HG03103 (cell line): ENCODE measurements around the gene GATA5.

Source experiments
- ATAC-seq: cut with Tn5 transposase; IDR thresholded peaks from one replicate; pipeline ENCODE4 v1.9.1; 2021; ENCODE audit warnings: low read depth; ENCODE audit not compliant: unreplicated experiment

Gene GATA5

GRCh38 chr20:62488470-62488869 lies 12.7 kb upstream of the GATA5 start:
- ATAC-seq = no peak

DNA sequence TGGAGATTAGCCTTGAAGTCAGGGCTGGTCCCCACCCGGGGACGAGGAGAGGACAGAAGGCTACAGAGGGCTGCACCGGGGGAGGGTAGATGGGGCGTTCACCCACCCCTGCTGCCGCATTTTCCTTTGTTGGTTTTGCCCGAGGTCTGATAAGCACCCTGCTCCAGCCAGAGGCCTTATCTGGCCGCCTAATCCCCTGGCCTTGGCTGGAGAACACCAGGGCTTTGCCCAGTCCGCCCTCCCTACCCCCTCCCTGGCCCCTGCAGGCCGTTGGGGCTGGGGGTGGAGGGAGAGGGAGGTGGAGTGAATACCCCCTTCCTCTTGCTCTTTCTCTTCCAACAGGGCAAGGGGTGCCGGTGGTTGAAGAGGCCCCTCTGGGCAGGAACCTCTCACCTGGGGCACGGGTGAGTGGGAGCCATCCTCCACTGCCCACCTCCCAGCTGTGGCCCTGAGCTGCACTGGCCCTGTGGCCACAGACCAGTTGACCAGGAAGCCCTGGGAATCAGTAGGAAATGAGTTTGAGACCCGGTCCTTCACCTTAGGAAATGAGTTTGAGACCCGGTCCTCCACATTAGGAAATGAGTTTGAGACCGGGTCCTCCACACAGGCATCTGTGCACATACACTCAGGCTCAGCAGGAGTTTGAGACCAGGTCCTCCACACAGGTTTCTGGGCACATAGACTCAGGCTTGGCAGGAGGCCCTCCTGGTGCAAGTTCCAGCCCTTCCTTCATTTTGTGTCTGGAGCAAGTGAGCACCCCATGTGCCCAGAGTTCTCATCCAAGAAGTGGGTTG lies 12.0 kb upstream of the GATA5 start:
- ATAC-seq = no peak

DNA sequence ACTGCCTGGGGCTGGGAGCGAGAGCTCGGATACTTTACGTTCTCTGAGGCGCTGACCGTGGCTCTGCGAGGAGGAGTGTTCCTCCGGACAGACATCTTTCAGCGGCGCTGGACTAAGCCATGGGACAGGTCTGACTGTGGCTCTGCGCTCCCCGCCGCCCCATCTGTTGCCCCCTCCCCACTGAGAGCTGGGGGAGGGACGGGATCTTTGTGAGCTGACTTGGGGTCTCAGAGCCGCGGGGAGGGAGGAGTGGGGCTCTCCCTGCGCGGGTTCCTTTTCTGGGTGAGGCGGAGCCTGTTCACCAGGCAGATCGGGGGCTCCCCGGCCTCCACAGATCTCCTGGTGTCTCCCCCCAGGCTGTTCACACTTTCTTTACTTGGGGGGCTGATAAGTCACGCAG lies 11.3 kb upstream of the GATA5 start:
- ATAC-seq = no peak

DNA sequence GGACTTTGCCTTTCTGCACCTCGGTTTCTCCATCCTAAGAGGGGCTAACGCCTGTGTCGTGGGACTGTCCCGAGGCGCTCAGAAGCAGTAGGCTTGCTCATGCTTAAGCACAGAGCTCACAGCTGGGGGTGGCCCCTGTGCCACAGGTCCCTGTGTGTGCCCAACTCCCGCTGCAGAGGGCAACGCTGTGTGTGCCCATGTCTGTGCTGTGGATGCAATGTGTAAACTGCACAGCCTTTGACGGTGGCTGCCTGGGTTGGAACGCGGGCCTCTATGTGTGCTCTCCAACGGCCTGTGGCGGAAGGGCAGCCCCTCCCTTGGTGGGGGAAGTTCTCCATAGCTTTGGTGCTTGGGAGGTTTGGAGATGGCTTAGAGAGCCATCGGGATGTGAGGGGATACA lies 10.7 kb upstream of the GATA5 start:
- no peak for ATAC-seq

- no peak for ATAC-seq
Measured at GRCh38 chr20:62485701-62486089, 9.9 kb upstream of the GATA5 start.

DNA sequence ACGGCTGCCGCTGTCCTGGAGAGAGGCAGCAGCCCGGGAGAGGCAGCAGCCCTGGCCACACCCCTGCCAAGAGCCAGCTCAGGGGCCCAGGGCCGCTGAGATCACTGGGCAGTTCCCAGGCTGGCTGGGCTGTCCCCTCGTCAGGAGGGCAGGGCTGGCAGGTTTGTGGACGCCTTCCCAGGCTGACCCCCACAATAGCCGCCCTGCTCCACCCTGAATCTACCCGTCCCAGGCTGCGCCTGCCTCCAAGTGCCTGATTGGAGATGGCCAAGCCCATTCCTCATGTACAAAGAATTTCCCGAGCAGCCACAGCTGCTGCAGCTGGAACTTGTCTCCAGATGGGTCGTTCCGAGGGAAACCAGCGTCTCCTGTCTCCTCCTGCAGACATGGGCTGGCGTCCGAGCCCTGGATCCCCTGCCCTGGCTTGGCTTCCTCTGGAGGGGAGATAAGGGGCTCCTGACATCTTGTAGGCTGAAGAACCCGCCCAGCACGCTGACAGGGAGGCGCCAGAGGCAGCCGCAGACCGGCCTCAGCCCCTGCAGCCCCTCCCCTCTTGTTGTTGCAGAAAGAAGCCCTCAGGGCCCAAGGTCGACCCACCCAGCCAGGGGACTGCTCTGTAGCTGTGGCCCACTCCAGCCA lies 9.4 kb upstream of the GATA5 start:
- ATAC-seq = no peak

- ATAC-seq = no peak
Measured at GRCh38 chr20:62484478-62484877, 8.7 kb upstream of the GATA5 start.

- ATAC-seq = no peak
Measured at GRCh38 chr20:62483613-62484458, 8.0 kb upstream of the GATA5 start.

DNA sequence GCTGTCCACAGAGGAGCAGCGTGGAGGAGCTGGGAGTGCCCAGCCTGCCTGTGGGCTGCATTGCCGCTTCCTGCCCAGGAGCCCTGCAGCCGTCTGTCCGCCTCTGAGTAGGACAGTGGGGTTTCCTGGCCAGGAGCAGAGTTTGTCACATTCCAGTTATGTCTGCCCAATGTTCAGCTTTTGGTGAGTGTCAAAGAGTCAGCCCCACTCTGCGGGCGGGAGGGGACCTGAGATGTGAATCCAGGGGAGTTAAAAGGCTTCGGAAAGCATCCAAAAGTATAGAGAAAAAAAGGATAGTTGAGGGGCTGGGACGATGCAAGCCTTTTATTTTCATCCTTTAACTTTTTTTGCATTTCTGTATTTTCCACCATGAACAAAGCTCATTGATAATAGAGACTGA lies 7.2 kb upstream of the GATA5 start:
- no peak for ATAC-seq

DNA sequence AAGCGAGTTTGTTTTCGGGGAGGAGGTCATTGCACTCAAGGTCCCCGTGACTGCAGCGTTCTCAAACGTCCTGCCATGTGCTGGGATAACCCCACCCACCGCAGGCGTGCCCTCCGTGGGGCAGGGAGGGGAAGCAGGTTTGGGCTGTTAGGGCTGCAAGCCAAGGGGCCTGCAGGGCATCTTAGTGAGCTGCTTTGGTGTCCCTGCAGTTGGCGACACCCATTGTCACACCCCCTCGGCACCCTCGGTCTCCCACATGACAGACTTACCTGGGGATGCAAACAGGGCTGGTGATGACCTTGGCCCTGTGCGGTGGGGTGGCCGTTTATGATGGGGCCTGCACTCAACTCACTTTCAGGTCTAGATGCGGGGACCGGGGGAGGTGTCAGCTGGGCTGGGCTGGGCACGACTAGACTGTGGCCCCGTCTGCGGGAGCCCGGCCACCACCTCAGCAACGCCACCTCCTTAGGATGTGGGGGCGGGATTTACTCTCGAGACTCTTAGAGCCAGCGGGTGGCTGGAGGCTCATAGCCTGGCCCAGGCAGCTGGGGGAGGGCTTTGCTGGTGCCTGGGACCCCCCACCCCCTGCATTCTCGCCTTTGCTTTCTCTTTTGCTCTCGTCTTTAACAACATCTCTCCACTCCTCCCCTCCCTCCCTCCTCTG lies 6.5 kb upstream of the GATA5 start:
- ATAC-seq = no peak

DNA sequence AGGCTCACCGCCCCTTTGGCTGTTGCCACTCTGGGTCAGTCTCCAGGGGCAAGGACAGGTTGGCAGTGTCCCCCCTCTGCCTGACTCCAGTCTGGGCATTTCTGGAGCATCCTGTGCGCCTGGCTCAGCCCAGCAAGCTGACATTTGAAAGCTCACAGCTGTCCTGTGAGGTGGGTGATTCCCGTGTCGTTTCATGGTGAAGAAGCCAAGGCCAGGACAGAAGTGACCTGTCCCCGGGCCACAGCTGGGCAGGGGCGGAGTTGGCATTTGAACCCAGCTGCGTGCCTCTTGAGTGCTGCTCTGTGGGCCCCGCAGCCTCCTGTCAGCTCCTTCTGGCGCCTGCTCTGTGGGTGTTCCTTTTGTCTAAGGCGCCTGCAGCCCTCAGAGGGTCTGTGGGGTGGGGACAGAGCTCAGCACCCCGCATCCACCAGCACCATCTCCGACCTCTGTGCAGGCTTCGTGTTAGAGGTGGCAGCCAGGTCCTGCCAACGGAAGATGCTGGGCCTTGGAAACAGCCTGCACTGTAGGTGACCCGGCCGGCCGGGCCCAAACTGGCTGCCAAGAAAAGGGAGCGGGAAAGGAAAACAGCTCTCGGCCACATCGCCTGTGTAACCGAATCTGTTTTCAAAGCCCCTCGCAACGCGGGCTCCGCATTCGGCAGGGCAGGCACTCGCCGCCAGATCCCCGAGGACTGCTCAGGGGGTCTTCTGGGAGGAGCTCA lies 5.8 kb upstream of the GATA5 start:
- ATAC-seq = no peak

GRCh38 chr20:62480318-62480717 lies 4.5 kb upstream of the GATA5 start:
- ATAC-seq = no peak

DNA sequence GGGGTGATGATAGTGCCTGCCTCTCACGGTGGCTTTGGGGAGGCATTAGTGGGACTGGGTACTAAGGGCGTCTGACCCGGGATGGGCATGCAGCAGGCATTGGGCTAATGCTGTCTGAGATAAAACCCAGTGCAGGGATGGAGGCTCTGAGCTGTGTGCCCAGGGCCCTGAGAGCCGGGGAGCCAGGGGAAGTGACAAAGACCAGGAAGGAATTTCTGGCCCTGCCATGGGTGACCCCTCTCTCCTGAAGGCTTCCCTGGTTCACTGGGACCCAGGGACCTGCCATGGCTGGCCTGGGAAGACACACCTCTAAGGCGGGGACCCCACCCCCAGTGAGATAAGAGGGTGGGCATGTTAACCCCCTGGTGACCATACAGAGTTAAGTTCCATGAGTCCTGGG lies 3.9 kb upstream of the GATA5 start:
- no peak for ATAC-seq

GRCh38 chr20:62479156-62479555 lies 3.4 kb upstream of the GATA5 start:
- no peak for ATAC-seq

DNA sequence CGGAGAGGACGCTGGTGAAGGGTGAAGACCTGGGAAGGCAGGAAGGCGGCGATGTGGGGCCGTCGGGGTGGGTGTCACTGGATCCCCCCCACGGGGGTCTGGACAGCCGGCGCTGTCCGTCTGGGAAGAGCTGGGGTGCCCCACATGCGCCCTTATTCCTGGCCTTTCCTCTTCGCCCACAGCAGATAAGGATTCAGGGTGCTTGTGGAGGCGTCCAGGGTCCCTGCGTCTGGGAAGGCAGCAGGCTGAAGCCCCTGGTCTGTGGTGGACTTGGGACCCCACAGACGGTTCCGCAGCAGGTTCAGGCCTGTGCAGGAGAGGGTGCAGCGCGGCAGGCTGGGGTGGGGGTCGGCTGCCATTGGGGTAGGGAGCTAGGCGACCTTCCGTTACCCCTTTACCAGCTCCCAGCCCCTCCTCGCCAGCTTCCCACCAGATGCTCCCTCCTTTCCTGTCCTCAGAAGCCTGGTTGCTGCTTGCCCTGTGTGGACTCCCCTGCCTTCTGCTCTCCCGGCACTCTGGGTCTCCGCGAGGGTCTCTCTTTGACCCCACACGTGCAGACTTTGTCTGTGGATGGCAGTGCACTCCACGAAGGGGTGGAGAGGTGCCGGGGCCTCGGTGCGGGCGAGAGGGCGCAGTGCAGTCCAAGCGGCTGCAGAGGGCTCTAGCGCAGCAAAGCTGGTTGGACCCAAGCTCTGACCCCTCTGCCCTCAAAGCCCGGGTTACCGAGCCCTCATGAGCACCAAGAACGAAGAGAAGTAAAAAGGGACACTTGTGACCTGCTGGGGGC lies 2.1 kb upstream of the GATA5 start:
- no peak for ATAC-seq

DNA sequence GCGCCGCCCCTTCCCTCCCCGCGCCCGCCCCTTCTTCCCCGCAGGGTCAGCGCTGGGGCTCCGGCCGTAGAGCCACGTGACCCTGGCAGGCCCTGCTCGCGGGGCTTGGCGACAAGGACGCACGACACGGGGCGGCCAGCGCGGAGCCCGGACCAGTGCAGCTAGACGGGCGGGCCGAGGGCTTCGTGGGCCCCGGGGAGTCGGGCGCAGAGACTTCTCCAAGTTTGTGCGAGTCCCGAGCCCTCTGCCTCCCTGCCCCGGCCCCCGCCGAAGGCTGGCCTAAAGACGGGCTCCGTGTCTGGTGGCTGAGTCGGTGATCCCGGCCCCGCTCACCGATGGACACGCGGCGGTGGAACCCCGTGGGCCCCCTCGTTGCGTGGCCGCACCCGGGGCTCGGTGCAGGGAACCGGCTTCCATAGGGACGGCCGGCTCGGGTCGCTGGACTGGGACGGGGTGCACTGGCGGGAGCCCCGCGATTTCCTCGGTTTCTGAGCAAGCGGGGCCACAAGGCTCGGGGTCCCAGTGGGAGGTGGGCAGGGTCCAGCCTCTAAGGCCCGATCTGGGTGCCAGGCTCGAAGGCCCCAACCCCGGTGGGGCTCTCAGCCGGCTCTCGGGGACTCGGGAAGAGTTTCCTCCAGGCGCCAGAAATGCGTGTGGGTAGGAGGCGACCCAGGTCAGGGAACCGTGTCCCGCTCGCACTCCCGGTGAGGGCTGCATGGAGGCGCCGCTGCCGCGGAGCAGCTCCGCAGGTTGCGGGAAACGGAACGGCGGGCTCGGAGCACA lies 452 bp upstream of the GATA5 start:
- ATAC-seq = no peak

DNA sequence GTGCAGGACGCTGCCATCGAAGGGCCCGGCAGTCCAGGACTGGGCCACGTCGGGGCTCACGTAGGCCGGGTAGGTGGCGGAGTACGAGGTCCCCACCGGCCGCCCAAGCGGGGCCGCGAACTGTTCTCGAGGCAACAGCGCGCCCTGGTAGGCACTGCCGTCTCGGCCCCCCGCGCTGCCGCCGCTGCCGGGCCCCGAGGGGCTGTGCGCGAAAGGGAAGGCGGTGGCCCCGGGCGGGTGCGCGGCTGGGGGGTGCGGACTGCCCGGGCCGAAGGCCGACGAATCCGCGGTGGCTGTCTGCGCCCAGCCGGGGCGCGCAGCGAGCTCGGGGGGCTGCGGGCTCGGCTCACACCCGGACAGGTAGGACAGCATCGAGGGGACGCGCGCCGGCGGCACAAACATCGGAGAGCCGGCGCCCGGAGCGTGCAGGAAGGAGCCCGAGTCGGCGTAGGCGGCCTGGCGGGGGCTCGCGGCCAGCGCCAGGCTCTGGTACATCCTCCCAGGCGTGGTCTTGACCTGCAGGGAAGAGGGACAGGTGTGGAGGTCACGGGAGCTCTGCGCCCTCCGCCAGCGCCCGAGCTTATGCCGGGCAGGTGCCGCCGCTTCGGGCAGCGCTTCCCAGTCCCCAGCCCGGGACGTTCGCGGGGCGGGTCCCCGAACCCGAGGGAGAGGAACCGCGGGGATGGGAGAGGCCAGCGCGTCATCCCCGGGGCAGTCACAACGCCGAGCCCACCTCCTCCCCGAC lies 596 bp downstream of the GATA5 start:
- no peak for ATAC-seq

DNA sequence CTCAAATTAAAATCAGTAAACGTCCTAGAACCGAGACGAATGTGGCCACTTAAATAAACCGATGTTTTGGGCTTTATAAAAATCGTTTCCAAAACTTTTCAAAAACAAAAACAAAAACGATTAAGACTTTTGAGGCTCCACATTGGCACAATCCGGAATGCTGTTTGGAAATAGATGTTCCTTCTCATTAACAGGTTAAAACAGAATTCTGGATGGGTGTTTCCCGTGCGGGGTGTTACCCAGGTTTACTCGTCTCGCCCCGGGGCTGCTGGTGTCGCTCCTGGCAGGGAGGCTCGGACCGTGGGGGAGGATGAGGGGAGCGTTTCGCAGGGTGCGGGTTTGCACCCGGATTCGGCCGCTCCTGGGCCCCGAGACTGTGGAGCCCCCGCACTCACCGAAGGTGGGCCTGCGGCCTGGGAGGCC lies 1.2 kb downstream of the GATA5 start:
- ATAC-seq = no peak
